Left hindlimb (tissue), 1 donor: ENCODE results near the gene CALM3.

Experiments used
- DNase-seq: peaks from one replicate; pipeline ENCODE4 v3.0.0-alpha.2; 2018

CALM3 gene

DNA sequence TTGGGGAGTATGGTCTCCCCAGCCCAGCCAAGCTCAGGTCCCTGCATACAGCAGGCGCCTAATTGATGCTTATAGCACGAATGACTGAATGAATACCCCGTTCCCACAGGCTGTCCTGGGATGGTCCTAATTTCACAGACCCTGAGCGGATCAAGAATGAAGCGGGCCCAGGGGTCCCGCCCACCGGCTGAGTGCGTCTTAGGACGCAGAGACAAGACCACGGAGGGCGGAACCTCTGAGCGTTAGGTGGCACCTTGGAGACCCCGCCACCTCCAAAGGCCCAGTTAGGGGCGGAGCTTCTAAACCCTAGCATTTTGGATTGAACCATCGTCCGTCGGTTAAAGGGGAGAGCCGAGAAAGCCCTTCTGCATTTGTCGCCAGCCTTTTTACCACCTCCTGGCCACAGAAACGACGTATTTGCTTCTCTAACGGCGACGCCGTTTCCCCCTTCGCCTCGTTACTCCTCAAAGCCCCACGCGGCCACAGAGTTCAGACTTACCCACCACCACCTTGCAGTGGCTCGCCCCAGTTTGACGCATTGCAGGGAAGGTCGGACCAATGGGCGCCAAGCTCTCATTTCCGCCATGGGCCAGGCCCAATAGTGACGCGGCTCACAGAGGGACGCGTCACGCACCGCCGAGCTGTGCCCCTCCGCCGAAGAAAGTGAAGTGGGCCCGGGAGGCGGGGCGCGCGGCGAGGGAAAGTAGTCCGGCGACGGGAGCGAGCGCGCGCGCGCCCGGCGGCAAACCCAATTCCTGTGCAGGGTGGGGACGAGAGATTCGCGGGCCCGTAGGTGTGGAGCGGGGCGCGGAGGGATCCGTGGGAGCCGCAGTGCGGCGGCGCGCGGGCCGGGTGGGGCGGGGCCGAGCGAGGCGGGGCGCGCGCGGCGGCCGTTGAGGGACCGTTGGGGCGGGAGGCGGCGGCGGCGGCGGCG is 479 bp upstream of the CALM3 start:
- peak; percentile 97 for DNase-seq

- no peak for DNase-seq
Measured at GRCh38 chr19:46602392-46603194, 1.5 kb downstream of the CALM3 start.

- no peak for DNase-seq
Measured at GRCh38 chr19:46603195-46603637, 2.1 kb downstream of the CALM3 start.

- no peak for DNase-seq
Measured at GRCh38 chr19:46603752-46604231, 2.7 kb downstream of the CALM3 start.

DNA sequence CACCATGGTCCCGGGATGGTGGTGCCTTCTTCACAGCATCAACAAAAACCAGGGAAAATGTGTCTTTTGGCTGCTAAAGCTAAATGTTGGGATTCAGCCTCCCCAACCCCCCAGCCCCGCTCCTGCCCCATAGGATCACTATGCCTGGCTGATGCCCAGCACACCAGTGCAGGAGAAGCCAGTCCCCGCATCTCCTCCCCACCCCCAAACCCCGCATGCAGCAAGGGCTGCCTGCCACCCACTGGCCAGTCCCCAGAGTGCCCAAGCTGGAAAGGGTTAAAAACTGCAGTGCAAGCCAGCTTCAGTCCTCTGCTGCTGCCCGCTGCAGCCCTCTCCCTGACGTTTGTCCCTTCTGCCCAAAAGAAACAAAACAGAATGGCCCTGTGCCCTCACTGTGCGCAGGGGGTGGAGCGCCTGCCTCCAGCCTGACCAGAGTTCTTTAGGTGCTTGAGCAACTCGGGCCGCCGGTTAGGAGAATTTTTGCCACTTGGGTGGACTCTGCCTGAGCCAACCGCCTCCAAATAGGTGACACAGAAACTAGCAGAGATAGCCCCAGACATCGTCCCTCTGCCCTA is 3.7 kb downstream of the CALM3 start:
- DNase-seq: no peak

- no peak for DNase-seq
Measured at GRCh38 chr19:46605356-46605821, 4.3 kb downstream of the CALM3 start.

- DNase-seq: no peak
Measured at GRCh38 chr19:46606019-46606418, 4.9 kb downstream of the CALM3 start.

- no peak for DNase-seq
Measured at GRCh38 chr19:46606681-46607447, 5.7 kb downstream of the CALM3 start.

DNA sequence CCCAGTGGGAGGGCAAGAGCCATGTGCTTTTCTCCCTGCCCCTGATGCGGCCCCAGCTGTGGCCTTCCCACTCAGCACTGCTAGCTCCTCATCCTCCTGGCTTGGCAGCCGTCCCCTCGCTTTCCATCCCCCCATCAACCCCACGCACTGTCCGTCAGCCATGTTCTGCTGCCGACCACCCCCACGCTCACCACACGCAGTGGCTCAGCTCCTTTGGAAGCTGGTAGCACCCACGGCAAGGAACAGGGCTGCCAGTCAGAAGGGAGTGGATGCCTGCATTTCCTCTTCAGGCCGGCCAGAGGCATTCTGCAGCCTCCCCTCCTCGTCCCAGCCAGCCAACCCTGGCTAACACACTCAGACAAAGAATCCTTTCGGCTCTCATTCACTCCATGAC is 6.3 kb downstream of the CALM3 start:
- DNase-seq: no peak

- DNase-seq: no peak
Measured at GRCh38 chr19:46608178-46608577, 7.0 kb downstream of the CALM3 start.

DNA sequence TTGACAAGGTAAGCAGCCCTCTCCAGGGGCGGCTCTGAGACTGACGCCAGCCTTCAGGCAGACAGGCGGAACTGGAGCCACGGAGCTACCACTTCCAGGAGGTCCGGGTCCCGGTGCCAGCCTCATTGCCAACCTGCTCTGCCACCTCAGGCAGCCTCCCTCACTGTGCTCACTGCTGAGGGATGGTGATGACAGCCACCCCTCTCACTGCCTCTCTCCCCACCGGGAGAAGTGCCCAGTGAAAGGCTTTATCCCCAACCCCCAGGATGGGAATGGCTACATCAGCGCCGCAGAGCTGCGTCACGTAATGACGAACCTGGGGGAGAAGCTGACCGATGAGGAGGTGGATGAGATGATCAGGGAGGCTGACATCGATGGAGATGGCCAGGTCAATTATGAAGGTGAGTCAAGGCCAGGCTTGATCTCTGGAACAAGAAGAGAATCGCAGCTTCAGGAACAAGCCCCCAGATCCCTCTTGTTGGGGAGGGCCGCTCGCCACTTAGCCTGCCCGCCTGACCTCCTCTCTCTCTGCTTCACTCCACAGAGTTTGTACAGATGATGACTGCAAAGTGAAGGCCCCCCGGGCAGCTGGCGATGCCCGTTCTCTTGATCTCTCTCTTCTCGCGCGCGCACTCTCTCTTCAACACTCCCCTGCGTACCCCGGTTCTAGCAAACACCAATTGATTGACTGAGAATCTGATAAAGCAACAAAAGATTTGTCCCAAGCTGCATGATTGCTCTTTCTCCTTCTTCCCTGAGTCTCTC is 7.6 kb downstream of the CALM3 start:
- DNase-seq: no peak

- no peak for DNase-seq
Measured at GRCh38 chr19:46609511-46610412, 8.6 kb downstream of the CALM3 start.

- DNase-seq: no peak
Measured at GRCh38 chr19:46610413-46610775, 9.3 kb downstream of the CALM3 start.

- no peak for DNase-seq
Measured at GRCh38 chr19:46610851-46611770, 10.0 kb downstream of the CALM3 start.

GRCh38 chr19:46611776-46612175 is 10.6 kb downstream of the CALM3 start:
- no peak for DNase-seq

- DNase-seq: no peak
Measured at GRCh38 chr19:46613525-46613924, 12.4 kb downstream of the CALM3 start.

- peak; percentile 84 for DNase-seq
Measured at GRCh38 chr19:46614114-46614722, 13.1 kb downstream of the CALM3 start.

DNA sequence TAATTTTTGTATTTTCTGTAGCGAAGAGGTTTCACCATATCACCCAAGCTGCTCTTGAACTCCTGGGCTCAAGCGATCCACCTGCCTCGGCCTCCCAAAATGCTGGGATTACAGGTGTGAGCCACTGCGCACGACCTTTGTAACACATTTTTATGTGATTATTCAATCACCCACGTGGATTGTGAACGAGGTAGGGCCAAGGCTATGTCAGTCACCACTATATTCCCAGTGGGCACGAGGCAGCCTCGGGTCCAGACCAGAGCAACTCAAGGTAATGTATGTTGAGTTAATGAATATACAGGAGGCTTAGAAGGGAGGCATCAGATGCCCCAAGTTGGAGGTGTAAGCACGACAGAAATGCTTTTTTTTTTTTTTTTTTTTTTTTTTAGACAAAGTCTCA is 14.8 kb downstream of the CALM3 start:
- DNase-seq: no peak
